ENCODE data around the gene TRIM3.

The TRIM3 gene

DNA sequence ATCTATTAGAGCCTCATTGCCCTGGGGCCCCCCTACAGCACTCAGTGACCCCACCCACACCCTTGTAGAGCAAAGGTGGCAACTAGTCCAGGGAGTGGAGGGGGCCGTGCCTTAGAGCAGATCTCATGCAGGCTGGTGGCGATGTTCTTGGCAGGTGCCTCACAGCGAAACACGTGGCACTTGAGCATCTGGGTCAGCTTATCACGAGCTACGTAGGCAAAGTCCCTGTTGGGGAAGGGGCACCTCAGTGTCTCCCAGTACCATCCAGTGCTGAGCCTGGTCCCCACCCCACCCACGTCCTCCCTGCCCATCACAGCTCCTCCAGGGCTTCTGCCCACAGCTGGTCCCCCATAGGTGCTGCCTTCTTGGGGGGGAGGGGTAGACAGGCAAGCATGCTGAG is 72.3 kb downstream of the TRIM3 start:
- H3K79me2 ChIP-seq (ENCODE audit: control insufficient read depth, low read length): no peaks in the 10 kb centered on the region
- H3K4me3 ChIP-seq (ENCODE audit: low read length): no peak overlapping the region
- H3K9me3 ChIP-seq (ENCODE audit: control insufficient read depth, insufficient read depth, low read length): no peaks in the 10 kb centered on the region
- peaks cover 36% of the 10 kb centered on the region for H3K4me1 ChIP-seq (ENCODE audit: control insufficient read depth, low read length)
- no peaks in the 10 kb centered on the region for H3F3A ChIP-seq (ENCODE audit: control insufficient read depth, insufficient read depth)
- no peaks in the 10 kb centered on the region for H3K27me3 ChIP-seq (ENCODE audit: control insufficient read depth, low read length)
- TF ChIP-seq, protein P1, sequence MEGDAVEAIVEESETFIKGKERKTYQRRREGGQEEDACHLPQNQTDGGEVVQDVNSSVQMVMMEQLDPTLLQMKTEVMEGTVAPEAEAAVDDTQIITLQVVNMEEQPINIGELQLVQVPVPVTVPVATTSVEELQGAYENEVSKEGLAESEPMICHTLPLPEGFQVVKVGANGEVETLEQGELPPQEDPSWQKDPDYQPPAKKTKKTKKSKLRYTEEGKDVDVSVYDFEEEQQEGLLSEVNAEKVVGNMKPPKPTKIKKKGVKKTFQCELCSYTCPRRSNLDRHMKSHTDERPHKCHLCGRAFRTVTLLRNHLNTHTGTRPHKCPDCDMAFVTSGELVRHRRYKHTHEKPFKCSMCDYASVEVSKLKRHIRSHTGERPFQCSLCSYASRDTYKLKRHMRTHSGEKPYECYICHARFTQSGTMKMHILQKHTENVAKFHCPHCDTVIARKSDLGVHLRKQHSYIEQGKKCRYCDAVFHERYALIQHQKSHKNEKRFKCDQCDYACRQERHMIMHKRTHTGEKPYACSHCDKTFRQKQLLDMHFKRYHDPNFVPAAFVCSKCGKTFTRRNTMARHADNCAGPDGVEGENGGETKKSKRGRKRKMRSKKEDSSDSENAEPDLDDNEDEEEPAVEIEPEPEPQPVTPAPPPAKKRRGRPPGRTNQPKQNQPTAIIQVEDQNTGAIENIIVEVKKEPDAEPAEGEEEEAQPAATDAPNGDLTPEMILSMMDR (IDR thresholded peaks at IDR 0.05; ENCODE audit: low read depth, low read length, poor library complexity, severe bottlenecking): no peak
- TF ChIP-seq EZH2phosphoT487 (IDR thresholded peaks at IDR 0.05; ENCODE audit: borderline replicate concordance, low read length): no peak
- H3K27ac ChIP-seq (ENCODE audit: low read depth, low read length): no peak overlapping the region
- H3K4me2 ChIP-seq (ENCODE audit: low read length): peak overlapping the region; percentile 93; the same call in 1 of the 2 replicates
- no peaks in the 10 kb centered on the region for H3K36me3 ChIP-seq (ENCODE audit: control insufficient read depth, low read length)
- no peaks in the 10 kb centered on the region; the same call in 1 of the 2 replicates for H4K20me1 ChIP-seq (ENCODE audit: control insufficient read depth, insufficient read depth, low read depth, low read length)
- H3K9me2 ChIP-seq (replicated peaks; ENCODE audit: control insufficient read depth, low read length): no peaks in the 10 kb centered on the region

DNA sequence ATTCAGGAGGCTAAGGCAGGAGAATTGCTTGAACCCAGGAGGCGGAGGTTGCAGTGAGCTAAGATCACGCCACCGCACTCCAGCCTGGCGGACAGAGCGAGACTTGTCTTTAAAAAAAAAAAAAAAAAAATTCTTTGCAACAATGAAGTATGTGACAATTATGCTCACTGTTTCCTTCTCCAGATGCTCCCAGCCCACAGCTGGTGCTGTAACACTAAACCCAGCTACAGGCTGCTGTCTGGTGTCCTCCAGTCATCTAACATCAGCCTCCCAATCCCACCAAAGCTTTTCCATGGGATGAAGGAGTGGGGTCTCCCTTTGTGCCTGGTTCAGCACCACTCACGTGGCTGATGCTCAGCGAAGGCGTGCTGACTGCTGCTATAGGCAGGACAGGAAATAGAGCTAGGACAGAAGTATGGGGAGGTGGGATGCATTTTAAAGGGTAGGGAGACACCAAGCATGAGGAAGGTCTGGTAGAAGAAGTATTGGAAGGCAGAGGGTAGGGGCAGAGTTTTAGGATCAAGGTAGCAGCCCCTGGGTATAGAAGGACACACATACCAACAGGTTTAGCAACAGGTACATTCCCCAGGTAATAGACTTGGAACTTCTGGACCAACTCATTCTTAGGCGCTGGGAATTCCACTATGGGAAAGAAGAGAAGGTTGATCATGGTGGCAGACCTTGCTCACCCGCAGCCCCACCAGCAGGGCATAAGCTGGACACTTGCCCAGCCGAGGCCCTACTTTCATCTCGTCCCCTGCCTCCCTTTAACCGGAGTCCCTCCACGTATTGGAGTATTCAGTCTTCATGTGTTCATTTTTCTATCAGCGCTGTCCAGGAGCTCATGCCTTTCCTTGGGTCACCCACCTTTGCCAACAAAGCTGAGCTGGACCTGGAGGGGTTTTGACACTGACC is 73.1 kb downstream of the TRIM3 start:
- Histone ChIP-seq H3K79me2 (ENCODE audit: control insufficient read depth, low read length) (no peaks in the 10 kb centered on the region), H4K20me1 (ENCODE audit: control insufficient read depth, insufficient read depth, low read depth, low read length) (no peaks in the 10 kb centered on the region; the same call in 1 of the 2 replicates), H3K9me2 (replicated peaks; ENCODE audit: control insufficient read depth, low read length) (no peaks in the 10 kb centered on the region), H3K36me3 (ENCODE audit: control insufficient read depth, low read length) (no peaks in the 10 kb centered on the region), H3F3A (ENCODE audit: control insufficient read depth, insufficient read depth) (no peaks in the 10 kb centered on the region), H3K27ac (ENCODE audit: low read depth, low read length) (no peak overlapping the region), H3K4me1 (ENCODE audit: control insufficient read depth, low read length) (peaks cover 36% of the 10 kb centered on the region), H3K4me2 (ENCODE audit: low read length) (no peak overlapping the region), H3K9me3 (ENCODE audit: control insufficient read depth, insufficient read depth, low read length) (no peaks in the 10 kb centered on the region), H3K27me3 (ENCODE audit: control insufficient read depth, low read length) (no peaks in the 10 kb centered on the region), H3K4me3 (ENCODE audit: low read length) (no peak overlapping the region)
- TF ChIP-seq, protein P1 (IDR thresholded peaks at IDR 0.05; ENCODE audit: low read depth, low read length, poor library complexity, severe bottlenecking): no peak
